ENCODE data around the gene TBK1. TPM values are rescaled to one million over a fixed set of nuclear protein-coding genes. Genes with fewer than 3 reads are reported as not detected.

Gene TBK1
- total RNA-seq, 1 experiment from 2014 or later = 23.6 TPM

- Histone ChIP-seq H2BK12ac (ENCODE audit: insufficient read length, low read depth, low read length) (no peak overlapping the region), H3K23me2 (ENCODE audit: insufficient read length, low read depth, low read length, poor library complexity, severe bottlenecking) (no peaks in the 10 kb centered on the region), H3K23ac (ENCODE audit: insufficient read length, low read depth, low read length) (no peak overlapping the region), H2BK20ac (ENCODE audit: low read depth, low read length, poor library complexity, severe bottlenecking) (no peak overlapping the region), H3K4ac (ENCODE audit: low read depth, low read length) (no peak overlapping the region), H2BK5ac (ENCODE audit: insufficient read length, low read length) (no peak overlapping the region), H4K91ac (ENCODE audit: insufficient read length, low read depth, low read length) (no peak overlapping the region), H3K9ac (ENCODE audit: extremely low read depth, insufficient read length, low read length) (no peak overlapping the region), H4K5ac (ENCODE audit: insufficient read length, low read depth, low read length) (no peak overlapping the region), H3K79me2 (ENCODE audit: insufficient read depth, low read length) (no peaks in the 10 kb centered on the region), H3K18ac (ENCODE audit: insufficient read length, low read depth, low read length) (no peak overlapping the region), H3K27ac (ENCODE audit: insufficient read length, low read depth, low read length) (no peak overlapping the region), H3K79me1 (ENCODE audit: insufficient read depth, low read depth, low read length, poor library complexity, severe bottlenecking) (no peaks in the 10 kb centered on the region), H3K56ac (ENCODE audit: insufficient read length, low read depth, low read length) (no peak overlapping the region), H4K8ac (replicated peaks; ENCODE audit: insufficient read length, low read depth, low read length) (no peak overlapping the region), H2BK120ac (ENCODE audit: low read depth, low read length, poor library complexity, severe bottlenecking) (no peak overlapping the region), H3K9me3 (ENCODE audit: control insufficient read depth, low read depth, low read length) (no peaks in the 10 kb centered on the region), H3K27me3 (ENCODE audit: insufficient read depth, low read length) (no peaks in the 10 kb centered on the region), H3K4me2 (ENCODE audit: insufficient read depth, insufficient read length, low read length) (no peak overlapping the region), H3K4me1 (ENCODE audit: insufficient read depth, low read length) (no peaks in the 10 kb centered on the region), H4K20me1 (ENCODE audit: control insufficient read depth, insufficient read depth, insufficient read length) (no peaks in the 10 kb centered on the region), H2AFZ (ENCODE audit: low read length) (no peak overlapping the region), H2AK5ac (ENCODE audit: insufficient read length, low read length) (no peak overlapping the region), H3T11ph (ENCODE audit: low read length) (no peak overlapping the region), H2BK15ac (ENCODE audit: low read depth, low read length) (no peak overlapping the region), H3K14ac (ENCODE audit: insufficient read depth, low read length) (no peak overlapping the region)
- Mint-ChIP-seq H3K27me3 (ENCODE audit: low read depth) (no peaks in the 10 kb centered on the region), H3K9me3 (no peaks in the 10 kb centered on the region), H3K27ac (no peak overlapping the region), H3K36me3 (ENCODE audit: insufficient read depth in 1 of 3, low read depth in 3 of 3) (peaks cover 16 to 68% (median 46%) of the 10 kb centered on the region in 3 experiments; a peak in 6 of 7 replicates), H3K4me1 (no peaks in the 10 kb centered on the region), H3K4me3 (no peak overlapping the region)
- WGBS (ENCODE audit: extremely low coverage, insufficient read length, low lambda C conversion rate) = no CpG with 5 or more reads among the region's 3 CpGs
- TF ChIP-seq, protein P1, sequence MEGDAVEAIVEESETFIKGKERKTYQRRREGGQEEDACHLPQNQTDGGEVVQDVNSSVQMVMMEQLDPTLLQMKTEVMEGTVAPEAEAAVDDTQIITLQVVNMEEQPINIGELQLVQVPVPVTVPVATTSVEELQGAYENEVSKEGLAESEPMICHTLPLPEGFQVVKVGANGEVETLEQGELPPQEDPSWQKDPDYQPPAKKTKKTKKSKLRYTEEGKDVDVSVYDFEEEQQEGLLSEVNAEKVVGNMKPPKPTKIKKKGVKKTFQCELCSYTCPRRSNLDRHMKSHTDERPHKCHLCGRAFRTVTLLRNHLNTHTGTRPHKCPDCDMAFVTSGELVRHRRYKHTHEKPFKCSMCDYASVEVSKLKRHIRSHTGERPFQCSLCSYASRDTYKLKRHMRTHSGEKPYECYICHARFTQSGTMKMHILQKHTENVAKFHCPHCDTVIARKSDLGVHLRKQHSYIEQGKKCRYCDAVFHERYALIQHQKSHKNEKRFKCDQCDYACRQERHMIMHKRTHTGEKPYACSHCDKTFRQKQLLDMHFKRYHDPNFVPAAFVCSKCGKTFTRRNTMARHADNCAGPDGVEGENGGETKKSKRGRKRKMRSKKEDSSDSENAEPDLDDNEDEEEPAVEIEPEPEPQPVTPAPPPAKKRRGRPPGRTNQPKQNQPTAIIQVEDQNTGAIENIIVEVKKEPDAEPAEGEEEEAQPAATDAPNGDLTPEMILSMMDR (conservative IDR thresholded peaks at IDR 0.05) = no peak
- no peak for DNase-seq
Measured at GRCh38 chr12:64486657-64487056, 34.7 kb downstream of the TBK1 start.
